WERI-Rb-1 (cell line): Measurements from ENCODE around the gene STRIT1.
"Not testable (repeated sequence)": the region's sequence is repeated elsewhere in the genome, so short reads cannot be mapped to it uniquely, and the experiment has no call there.

Experiments
- DNase-seq: peaks from one replicate; pipeline ENCODE4 v3.0.0-alpha.2; 2020
- H3K27ac ChIP-seq: fragments of 250-450 bp; sonication (Bioruptor Pico); 2 replicates; pipeline ENCODE4 v1.5.1; 2020; ENCODE audit warnings: mild to moderate bottlenecking, moderate library complexity
- H3K27me3 ChIP-seq: fragments of 250-450 bp; sonication (Bioruptor Pico); 2 replicates; pipeline ENCODE4 v1.5.1; 2021; ENCODE audit warnings: mild to moderate bottlenecking, low read depth, moderate library complexity; ENCODE audit not compliant: insufficient read depth, severe bottlenecking
- H3K36me3 ChIP-seq: fragments of 250-450 bp; sonication (Bioruptor Pico); 2 replicates; pipeline ENCODE4 v1.5.1; 2020; ENCODE audit warnings: mild to moderate bottlenecking, moderate library complexity
- H3K4me3 ChIP-seq: 2 replicates; pipeline ENCODE4 v1.5.1; 2011; ENCODE audit warnings: low read depth, mild to moderate bottlenecking, control low read depth, low read length
- H3K9me3 ChIP-seq: fragments of 250-450 bp; sonication (Bioruptor Pico); 2 replicates; pipeline ENCODE4 v1.5.1; 2021; ENCODE audit warnings: mild to moderate bottlenecking, moderate library complexity; ENCODE audit not compliant: severe bottlenecking
- TF ChIP-seq, protein P1 (sequence below): IDR thresholded peaks from 2 replicates; pipeline ENCODE4 v1.5.1; 2011; ENCODE audit warnings: low read depth, mild to moderate bottlenecking, control low read depth, inconsistent platforms, low read length

STRIT1 gene

GRCh38 chr3:155286736-155287135 is 6.7 kb downstream of the STRIT1 start:
- no peaks in the 10 kb centered on the region for H3K27me3 ChIP-seq
- DNase-seq, result no peak
- TF ChIP-seq, protein P1, sequence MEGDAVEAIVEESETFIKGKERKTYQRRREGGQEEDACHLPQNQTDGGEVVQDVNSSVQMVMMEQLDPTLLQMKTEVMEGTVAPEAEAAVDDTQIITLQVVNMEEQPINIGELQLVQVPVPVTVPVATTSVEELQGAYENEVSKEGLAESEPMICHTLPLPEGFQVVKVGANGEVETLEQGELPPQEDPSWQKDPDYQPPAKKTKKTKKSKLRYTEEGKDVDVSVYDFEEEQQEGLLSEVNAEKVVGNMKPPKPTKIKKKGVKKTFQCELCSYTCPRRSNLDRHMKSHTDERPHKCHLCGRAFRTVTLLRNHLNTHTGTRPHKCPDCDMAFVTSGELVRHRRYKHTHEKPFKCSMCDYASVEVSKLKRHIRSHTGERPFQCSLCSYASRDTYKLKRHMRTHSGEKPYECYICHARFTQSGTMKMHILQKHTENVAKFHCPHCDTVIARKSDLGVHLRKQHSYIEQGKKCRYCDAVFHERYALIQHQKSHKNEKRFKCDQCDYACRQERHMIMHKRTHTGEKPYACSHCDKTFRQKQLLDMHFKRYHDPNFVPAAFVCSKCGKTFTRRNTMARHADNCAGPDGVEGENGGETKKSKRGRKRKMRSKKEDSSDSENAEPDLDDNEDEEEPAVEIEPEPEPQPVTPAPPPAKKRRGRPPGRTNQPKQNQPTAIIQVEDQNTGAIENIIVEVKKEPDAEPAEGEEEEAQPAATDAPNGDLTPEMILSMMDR, result no peak

GRCh38 chr3:155285936-155286335 is 7.5 kb downstream of the STRIT1 start:
- no peak overlapping the region for H3K4me3 ChIP-seq
- H3K27me3 ChIP-seq, result no peaks in the 10 kb centered on the region
- no peak overlapping the region for H3K27ac ChIP-seq
- TF ChIP-seq, protein P1, result no peak
- no peaks in the 10 kb centered on the region for H3K36me3 ChIP-seq
- no peak for DNase-seq
- no peaks in the 10 kb centered on the region for H3K9me3 ChIP-seq

More at GRCh38 chr3:155286736-155287135, 6.7 kb downstream of the STRIT1 start:
- H3K4me3 ChIP-seq, result no peak overlapping the region
- H3K36me3 ChIP-seq, result no peaks in the 10 kb centered on the region
- H3K27ac ChIP-seq, result no peak overlapping the region
- H3K9me3 ChIP-seq, result no peaks in the 10 kb centered on the region

DNA sequence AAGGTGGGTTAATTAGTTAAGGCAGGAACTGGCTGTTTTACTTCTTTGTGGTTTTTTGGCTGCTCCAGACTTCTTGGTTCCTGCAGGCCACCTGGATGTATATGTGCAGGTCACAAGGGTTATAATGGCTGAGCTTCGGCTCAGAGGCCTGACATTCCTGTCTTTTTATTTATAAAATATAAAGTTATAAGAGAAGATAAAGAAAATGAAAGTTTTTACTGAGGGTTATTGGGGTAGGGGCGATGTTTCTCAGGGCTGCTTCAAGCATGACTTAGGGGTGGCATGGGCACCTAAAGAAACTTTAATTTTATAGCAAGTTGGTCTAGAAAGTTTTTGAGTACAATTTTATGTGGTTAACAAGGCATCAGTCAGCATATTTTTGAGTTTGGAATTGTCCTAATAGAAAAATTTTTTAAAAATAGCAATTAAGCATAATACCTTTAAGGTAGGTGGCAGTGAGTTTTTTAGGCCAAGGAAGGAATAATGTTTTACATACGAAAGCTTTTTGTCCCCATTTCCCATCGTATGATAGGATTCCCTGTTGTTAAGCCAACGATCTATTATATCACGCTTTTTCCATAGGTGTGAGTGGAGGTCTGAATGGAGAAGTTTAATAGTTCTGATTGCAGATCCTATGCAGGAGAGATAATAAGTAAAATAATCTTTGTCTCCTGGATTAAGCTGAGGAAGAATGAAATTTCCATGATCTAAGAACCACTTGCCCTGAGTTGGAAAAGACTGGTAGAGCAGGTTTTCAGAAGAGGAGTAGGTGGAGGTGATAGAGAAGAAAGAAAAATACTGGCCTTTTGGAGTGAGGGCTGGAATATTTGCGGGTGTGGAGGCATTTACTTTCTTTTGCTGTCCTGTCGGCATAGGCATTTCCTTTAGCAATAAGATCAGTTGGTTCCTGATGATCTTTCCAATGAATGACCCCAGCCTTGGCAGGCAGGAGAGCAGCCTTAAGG is 10.1 kb downstream of the STRIT1 start:
- Histone ChIP-seq H3K9me3 (no peaks in the 10 kb centered on the region), H3K27me3 (no peaks in the 10 kb centered on the region), H3K4me3 (no peak overlapping the region), H3K36me3 (no peaks in the 10 kb centered on the region), H3K27ac (no peak overlapping the region)
- no peak for DNase-seq
- TF ChIP-seq, protein P1, result no peak

DNA sequence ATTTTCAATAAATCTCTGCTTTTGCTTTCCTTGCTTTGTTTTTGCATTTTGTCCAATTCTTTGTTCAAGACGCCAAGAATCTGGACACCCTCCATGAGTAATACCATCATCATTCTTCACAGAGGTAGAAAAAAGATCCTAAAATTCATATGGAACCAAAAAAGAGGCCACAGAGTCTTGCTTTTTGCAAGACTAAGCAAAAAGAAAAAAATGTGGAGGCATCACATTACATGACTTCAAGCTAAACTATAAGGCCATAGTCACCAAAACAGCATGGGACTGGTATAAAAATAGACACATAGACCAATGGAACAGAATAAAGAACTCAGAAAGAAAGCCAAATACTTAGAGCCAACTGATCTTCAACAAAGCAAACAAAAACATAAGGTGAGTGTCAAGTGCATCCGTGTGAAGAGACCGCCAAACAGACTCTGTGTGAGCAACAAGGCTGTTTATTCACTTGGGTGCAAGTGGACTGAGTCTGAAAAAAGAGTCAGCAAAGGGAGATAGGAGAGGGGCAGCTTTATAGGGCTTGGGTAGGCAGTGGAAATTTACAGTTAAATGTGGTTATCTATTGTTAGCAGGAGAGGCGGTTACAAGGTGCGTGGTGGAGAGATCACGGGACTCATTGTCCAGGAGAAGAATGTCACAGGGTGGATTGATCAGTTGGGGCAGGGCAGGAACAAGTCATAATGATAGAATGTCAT is 10.9 kb downstream of the STRIT1 start:
- H3K27me3 ChIP-seq, result no peaks in the 10 kb centered on the region
- H3K27ac ChIP-seq, result no peak overlapping the region
- no peak for DNase-seq
- TF ChIP-seq, protein P1, result no peak
- H3K4me3 ChIP-seq, result no peak overlapping the region
- no peaks in the 10 kb centered on the region for H3K9me3 ChIP-seq
- no peaks in the 10 kb centered on the region for H3K36me3 ChIP-seq

DNA sequence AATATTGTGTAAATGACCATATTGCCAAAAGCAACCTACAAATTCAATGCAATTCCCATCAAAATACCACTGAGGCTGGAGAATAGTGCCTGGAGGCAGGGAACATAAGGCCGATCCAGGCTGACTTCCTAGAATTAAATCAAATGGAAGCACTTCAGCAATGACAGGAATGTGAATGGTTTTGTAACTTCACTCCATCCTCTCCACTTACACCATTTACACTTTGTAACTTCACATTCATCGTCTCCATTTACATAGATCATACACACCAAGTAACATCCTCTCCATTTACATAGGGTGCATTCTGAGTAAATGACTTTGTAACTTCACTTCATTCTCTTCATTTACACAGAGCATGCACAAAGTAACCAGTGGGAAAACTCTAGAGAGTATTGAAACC is 11.6 kb downstream of the STRIT1 start:
- TF ChIP-seq, protein P1, result no peak
- no peak for DNase-seq
- Histone ChIP-seq H3K9me3 (no peaks in the 10 kb centered on the region), H3K27me3 (no peaks in the 10 kb centered on the region), H3K4me3 (no peak overlapping the region), H3K36me3 (no peaks in the 10 kb centered on the region), H3K27ac (no peak overlapping the region)

DNA sequence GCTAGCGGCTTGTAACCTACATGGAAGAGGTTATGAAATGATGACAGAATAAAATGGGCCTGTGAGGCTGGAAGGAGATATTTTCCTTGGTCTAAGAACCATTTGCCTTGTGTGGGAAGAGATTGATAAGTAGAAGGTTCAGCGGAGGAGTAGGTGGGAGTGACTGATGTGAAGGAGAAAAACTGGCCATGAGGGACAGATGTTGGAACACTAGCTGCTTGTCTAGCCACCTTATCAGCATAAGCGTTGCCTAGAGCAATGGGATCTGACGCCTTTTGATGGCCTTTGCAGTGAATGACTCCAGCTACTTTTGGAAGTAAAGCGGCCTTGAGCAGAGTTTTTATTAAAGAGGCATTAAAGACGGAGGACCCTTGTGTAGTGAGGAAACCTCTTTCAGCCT is 17.4 kb downstream of the STRIT1 start:
- H3K27me3 ChIP-seq, DNase-seq, H3K27ac ChIP-seq, H3K9me3 ChIP-seq, H3K36me3 ChIP-seq, H3K4me3 ChIP-seq: not testable (repeated sequence)

DNA sequence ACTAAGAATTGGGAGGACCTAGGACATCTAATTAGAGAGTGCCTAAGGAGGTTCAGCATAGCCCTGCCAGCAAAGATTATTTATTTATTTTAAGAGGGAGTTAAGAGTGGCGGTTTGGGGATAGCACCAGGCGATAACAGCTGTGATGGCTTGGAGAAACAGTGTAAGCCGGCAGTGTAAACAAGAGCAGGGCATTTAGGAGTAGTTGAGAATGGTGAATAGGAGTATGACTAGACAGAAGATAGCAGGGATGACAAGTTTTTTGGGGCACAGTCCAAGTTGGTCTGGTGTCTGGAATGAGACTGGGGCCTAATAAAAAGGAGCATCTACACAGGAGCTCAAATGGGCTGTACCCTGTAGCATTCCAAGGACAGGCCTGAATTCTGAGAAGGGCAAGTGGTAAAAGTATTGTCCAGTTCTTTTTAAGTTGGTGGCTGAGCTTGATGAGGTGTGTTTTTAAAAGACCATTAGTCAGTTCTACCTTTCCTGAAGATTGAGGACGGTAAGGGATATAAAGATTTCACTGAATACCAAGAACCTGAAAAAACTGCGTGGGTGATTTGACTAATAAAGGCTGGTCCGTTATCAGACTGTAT is 18.2 kb downstream of the STRIT1 start:
- not testable (repeated sequence) for H3K9me3 ChIP-seq, H3K4me3 ChIP-seq, H3K36me3 ChIP-seq, H3K27me3 ChIP-seq, H3K27ac ChIP-seq, DNase-seq

- H3K27me3 ChIP-seq, H3K36me3 ChIP-seq, DNase-seq, H3K9me3 ChIP-seq, H3K4me3 ChIP-seq, H3K27ac ChIP-seq: not testable (repeated sequence)
Measured at GRCh38 chr3:155274435-155274834, 19.0 kb downstream of the STRIT1 start.
